Limb (tissue), 2 donors: ENCODE measurements around the gene PRPH.
"Not testable (repeated sequence)": the region's sequence is repeated elsewhere in the genome, so short reads cannot be mapped to it uniquely, and the experiment has no call there.

Experiments used
- DNase-seq, 2 donors: peaks; one replicate each; pipeline ENCODE4 v3.0.0-alpha.2; 2016; ENCODE audit errors: extremely low spot score in 2 of 2

PRPH gene

DNA sequence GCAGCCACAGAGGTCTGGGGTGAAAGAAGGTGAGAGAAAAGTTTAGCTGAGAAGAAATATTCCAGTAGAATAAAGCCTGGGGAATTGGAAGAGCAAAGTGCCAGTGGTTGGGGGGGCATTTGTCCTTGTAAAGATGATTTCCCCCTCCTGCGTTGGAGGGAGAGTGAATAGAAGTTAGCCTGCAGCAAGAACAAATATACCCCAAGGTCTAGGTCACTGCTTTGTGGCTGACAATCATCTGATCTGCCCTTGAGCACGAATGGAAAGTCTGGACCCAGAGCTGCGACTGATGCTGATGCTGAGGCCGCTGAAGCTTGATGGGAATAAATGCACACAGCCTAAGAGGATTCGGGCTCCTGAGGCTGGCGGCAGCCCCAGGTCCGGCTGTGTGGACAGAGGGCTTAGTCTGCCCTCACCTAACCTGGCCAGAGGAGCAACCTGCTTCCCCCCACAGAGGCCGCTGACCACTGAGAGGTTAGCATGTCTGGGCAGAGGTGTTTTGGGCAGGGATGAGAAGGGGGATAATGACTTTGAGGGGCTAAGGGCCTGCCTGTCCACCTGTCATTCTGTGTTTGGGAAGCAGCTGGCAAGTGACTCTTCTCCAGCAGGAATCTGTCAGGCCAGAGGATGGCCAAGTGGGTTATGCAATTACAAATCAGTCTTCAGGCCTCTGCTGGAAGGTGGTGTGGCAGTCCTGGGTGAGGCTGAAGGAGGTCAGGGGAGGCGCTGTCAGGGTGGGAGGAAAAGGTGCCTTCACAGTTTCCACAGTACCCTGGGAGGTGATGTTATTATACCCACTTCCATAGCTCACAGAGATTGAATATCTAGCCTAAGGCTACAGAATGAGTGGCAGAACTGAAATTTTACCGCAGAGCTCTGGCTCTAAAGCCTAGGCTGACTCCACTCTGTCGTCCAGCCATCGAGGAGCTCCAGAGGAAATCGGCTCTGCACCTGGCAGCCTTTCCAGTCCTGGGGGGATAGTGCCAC lies 18.4 kb upstream of the PRPH start:
- no peak for DNase-seq

- no peak for DNase-seq
Measured at GRCh38 chr12:49277466-49277865, 17.5 kb upstream of the PRPH start.

DNA sequence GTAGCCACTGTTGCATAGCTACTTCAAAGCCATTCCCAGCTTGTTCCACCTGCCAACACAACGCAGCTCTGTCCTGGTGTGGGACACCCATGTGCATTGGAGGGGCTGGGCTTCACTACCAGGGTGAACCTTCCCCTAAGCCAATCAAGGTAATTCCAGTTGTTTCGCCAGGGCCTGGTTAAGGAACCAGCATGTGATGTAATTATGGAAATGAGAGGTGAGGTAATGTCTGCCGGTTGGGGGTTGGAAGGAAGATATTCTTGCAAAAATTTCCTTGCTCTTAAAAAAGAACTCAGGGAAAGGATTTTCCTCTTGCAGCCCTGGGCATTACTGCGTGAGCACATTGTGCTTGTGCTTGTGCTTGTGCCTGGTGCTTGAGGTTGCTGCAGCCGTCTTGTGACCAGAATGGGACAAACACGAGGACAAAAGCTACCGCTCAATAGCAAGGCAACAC lies 15.2 kb upstream of the PRPH start:
- DNase-seq = no peak

DNA sequence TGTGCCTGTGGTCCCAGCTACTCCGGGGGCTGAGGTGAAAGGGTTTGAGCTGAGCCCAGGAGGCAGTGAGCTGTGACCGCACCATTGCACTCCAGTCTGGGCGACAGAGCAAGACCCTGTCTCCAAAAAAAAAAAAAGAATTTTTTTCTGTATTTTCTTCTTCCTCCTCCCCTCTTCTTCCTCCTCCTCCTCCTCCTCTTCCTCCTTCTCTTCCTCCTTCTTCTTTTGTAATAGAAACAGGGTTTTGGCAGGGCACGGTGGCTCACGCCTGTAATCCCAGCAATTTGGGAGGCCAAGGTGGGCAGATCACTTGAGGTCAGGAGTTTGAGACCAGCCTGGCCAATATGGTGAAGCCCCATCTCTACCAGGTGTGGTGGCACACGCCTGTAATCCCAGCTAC lies 14.4 kb upstream of the PRPH start:
- DNase-seq = not testable (repeated sequence)

- no peak for DNase-seq
Measured at GRCh38 chr12:49282302-49282701, 12.6 kb upstream of the PRPH start.

- not testable (repeated sequence) for DNase-seq
Measured at GRCh38 chr12:49282740-49283375, 12.1 kb upstream of the PRPH start.

DNA sequence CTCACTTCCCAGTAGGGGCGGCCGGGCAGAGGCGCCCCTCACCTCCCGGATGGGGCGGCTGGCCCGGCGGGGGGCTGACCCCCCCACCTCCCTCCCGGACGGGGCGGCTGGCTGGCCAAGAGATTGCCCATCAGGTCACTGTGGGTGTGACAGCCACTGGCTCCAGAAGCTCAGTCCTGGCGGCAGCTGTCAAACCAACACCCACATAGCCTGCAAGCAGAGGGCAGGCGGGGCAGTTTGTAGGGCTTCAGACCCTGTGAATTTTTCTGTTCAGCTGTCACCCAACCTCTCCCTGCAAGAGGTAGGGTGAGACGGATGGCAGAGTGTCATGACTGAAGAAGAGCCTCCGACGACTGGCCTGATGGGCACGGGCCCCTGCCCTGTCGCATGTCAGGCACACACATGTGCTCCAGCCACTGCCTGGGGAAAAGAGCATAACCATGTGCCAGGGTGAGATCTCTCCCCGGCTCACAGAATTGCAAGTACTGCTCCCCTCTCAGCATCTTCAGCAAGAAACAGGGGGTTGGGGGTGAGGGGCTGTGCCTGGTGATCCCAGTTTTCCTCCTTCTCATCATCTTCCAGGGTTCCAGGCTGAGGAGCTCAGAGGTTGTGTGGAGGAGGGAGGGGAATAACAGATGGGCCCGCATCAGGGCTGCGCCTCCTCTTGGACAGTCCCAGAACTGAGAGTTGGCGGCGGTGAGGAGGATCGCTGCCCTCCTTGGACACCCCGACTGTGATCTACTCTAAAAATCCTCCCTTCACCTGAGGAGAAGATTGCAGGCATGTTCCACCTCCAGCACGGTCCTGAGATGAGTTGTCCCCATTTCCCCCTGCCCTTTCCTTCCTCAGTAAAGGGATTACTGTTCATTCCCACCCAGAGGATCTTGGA lies 11.2 kb upstream of the PRPH start:
- DNase-seq = no peak

DNA sequence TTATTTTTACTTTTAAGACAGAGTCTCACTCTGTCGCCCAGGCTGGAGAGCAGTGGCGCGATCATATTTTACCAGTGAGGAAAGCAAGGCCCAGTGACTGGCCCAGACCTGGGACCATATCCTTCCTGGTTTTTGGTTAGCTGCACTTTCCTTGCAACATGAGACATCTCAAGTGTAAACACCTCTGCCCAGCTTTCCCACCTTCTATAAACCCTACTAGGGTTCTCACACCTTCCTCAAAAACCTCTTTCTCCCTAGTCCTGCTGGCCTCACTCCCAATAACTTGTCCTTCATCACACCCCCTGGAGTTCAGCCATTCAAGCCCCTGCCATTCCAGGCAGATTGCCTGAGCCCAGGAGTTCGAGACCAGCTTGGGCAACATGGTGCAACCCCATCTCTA lies 10.3 kb upstream of the PRPH start:
- DNase-seq = no peak

- no peak for DNase-seq
Measured at GRCh38 chr12:49287876-49288275, 7.1 kb upstream of the PRPH start.

DNA sequence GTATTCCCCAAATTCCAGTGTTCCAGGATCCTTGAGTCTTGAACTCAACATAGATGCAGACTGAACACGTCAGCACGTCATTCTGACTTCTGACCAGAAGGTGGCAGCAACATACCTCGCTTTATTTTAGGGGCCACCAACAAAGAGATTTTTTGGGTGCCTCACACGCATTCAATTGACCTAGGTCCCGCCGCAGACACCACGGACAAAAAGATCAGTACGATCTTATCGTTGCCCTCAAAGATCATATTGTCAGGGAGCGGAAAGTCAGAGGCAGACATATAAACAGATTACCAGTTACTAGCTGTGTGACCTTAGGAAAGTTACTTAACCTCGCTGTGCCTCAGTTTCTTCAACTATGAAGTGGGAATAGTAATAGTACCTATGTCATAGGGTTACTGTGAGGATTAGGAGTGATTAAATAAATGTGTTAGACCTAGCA lies 6.5 kb upstream of the PRPH start:
- DNase-seq = peak; percentile 69 to 76

- no peak for DNase-seq
Measured at GRCh38 chr12:49288922-49289555, 5.9 kb upstream of the PRPH start.

GRCh38 chr12:49292729-49293055 lies 2.3 kb upstream of the PRPH start:
- DNase-seq = no peak

DNA sequence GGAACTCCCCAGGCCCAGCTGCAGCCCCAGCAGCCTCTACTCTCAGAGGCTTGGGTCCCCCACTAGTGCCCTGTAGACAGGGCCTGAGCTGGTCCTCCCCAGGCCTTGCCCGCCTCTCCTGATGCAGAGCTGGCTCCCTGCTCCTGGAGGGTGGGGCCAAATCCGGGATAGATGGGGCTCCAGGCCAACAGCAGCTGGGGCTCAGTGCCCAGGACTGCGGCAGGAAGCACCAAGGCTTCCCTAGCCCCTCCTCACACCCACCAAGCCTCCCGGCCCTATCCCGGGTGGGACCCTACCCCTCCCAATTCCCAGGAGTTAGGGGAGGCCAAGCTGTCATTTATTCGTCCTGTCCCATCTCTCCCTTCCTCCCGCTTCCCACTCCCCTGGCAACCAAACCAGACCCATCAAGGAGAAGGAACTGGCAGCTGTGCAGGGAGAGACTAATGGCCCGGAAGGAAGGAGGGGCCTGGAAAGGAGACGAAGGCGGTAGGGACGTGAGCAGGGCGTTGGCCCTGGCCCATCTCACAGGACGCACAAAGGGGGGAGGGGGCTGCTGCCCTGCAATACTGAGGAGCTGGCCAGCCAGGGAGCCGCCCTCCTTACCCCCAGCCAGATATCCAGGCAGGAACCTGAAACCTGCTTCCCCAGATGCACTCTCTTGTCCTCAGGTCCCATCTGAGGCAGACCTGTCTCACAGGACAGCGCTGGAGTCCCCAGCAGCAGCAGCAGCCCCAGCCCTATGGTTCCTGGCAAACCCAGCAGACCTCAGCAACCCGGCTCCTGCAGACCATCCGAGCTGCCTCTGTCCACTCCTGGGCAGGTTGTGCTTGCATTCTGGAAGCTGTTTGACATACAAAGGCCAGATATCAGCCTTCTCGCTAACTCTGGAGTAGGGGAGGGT lies 1.6 kb upstream of the PRPH start:
- peak; percentile 65 to 71 for DNase-seq

GRCh38 chr12:49294086-49294803 lies 702 bp upstream of the PRPH start:
- DNase-seq = peak in 1 of 2 donors; percentile 45

- DNase-seq = peak in 1 of 2 donors; percentile 44
Measured at GRCh38 chr12:49294804-49295081, 204 bp upstream of the PRPH start.

DNA sequence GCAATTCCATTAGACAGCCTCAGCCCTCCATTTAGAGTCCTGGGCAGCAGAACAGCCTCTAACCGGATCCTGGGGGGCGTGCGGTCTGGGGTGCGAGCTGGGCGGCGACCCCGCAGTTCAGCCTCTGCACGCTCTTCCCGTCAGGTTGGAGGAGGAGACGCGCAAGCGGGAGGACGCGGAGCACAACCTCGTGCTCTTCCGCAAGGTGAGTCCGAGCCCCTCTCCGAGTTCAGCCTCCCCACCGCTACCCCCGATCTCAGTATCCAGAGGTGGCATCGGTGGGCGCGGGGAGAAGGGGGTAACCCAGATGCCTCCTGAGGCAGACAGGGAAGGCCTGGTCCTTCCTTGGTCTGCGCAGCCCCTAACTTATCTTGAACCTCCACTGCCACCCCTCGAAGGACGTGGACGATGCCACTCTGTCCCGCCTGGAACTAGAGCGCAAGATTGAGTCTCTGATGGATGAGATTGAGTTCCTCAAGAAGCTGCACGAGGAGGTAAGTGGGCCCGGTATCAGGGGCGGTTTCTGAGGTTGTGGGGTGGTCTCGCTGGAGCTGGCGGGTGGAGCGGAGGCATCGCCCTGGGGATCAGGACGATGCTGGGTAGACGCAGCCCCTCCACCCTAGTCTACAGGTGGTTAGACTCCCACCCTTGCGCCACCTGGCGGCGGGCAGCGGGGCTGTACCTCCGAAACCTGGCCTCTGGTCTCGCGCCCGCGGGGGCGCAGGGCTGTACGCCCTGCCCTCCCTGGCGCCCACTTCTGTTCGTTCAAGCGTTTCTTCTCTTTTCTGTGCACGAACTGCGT lies 1.3 kb downstream of the PRPH start:
- DNase-seq = peak in 1 of 2 donors; percentile 72

- DNase-seq = peak in 1 of 2 donors; percentile 46
Measured at GRCh38 chr12:49296836-49297694, 2.1 kb downstream of the PRPH start.

DNA sequence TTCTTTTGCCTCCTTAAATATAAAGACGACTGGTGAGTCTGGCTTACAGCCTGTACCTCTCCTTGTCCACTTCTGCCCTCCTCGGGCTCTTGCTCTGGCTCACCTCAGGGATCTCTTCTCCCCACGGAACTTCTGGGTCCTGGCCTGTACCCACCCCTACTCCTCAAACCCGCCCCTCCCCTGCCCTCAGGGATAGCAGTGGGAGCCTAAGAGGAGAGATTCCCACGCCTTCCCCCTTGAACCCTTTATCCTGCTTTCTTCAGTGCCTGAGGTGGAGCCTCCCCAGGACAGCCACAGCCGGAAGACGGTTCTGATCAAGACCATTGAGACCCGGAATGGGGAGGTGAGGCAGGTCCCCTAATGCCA lies 2.7 kb downstream of the PRPH start:
- DNase-seq = no peak
